Adipose tissue (tissue), 3 donors: Measurements from ENCODE around the gene IL12RB2. TPM values are rescaled to one million over a fixed set of nuclear protein-coding genes. Genes with fewer than 3 reads are reported as not detected.

Source experiments
- H3K27ac ChIP-seq: one replicate; pipeline ENCODE4 v1.5.1; 2013; ENCODE audit warnings: low read depth, low read length
- WGBS, 3 donors: extraction: QIAGEN DNeasy Blood & Tissue Kit; methylation state at CpG; one replicate each; pipeline ENCODE4 v1.1.7; 2013; 5-methylcytosine and 5-hydroxymethylcytosine counted together
- polyA plus RNA-seq, 3 donors: library from polyadenylated mRNA; stranded (reverse); fragments of 200-250 nt; gene quantifications; one replicate each; pipeline ENCODE4 v1.2.3, GENCODE V29; 2013
- donor health status: healthy with polysubstance abuse.
- donor health status: Bipolar disorder and iron deficiency.
- donor health status: healthy.

Gene IL12RB2
- polyA plus RNA-seq, 3 donors = 0.46 to 0.97 (median 0.90) TPM

DNA sequence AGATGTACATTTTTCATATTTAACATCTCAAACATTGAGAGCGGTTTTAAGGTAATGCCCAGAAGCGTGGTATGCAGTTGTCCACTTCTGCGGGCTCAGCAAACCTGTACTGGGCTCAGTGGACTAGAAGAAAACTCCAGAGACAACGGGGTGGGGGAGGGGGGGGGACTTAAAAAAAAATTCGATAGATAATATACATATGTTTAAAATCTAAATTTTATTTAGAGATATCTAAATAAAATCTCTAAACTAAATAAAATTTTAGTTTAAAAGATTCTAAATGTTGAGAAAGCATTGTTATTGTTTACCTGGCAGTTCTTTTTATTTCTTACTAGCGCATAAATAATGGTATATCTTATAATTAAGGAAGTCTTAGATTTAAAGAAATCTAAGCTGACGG, 1.1 kb upstream of the IL12RB2 start:
- WGBS, 3 donors = 81 to 93% (median 87%) methylated on average over 7 of the region's 7 CpGs
- H3K27ac ChIP-seq = no peak overlapping the region

DNA sequence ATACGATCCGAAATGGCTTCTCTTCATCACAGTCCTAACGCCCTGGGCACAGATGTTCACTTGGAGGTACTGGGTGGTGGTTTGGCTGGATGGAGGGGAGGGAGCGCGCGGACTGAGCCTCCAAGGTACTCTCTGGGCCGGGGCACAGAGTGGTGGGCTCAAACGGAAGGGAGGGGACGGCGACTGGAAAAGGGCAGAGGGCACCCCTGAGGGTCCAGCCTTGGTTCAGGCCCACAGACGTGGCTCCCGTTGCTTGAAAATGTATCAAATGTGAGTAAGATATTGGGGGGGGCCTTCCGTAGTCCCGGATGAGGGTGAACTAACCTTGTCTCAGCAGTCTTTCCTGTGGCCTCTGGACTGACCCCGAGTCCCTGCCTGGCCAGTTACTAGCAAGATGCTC, 463 bp downstream of the IL12RB2 start:
- no peak overlapping the region for H3K27ac ChIP-seq
- WGBS, 3 donors = 17 to 43% (median 18%) methylated on average over 15 of the region's 15 CpGs

DNA sequence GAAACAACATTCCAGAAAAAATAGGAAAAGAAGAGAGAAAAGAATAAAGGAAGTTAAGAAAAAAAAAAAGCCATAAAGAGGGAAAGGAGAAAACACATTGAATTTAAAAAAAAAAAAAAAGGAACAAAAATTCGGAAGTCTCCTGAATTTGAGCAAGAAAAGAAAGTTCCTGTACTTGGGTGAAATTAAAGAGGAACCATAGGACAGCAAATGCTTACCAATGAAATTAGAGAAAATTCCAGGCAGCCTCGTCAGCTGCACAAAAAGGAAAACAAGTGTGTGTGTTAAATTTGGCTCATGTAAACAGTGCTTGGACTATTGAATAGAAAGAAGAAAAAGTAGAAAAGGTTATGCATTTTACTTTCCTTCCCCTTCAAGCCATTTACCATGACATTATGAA, 4.9 kb downstream of the IL12RB2 start:
- H3K27ac ChIP-seq = no peak overlapping the region
- WGBS, 3 donors = 44 to 79% (median 58%) methylated on average over 2 of the region's 2 CpGs

DNA sequence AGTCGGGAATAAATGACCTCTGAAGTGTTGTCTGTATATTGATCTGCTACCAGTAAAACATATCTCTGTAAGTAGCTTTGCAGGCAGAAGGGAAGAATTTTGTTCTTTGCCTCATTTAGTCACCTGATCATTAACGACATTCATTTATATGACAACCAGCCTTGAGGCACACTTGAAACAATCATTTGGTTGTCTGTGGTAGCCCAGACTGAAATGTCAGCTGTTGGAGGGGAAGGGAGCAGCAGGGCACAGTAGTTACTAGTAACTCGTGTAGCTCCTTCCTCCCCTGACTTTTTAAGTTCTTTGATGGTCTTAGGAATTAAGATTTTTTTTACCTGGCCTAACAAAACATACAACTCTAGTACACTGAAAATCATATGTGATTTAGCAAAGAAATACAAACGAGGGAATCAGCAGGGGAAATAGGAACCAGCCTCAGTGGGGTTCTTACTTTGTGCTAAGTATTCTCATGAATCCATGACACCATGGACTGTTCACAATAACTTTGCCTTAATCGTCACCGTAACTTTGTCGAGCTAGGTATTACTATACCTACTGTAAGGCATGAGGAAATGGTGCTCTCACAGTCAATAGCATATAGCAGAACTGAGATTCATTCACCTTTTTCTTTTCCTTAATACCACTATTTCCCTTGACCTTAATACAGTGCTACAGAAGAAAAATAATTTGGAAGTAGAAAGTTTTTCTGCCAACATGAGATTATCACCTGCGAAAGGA, 6.4 kb downstream of the IL12RB2 start:
- WGBS, 3 donors = 75 to 81% (median 79%) methylated on average over 8 of the region's 8 CpGs
- H3K27ac ChIP-seq = no peak overlapping the region

DNA sequence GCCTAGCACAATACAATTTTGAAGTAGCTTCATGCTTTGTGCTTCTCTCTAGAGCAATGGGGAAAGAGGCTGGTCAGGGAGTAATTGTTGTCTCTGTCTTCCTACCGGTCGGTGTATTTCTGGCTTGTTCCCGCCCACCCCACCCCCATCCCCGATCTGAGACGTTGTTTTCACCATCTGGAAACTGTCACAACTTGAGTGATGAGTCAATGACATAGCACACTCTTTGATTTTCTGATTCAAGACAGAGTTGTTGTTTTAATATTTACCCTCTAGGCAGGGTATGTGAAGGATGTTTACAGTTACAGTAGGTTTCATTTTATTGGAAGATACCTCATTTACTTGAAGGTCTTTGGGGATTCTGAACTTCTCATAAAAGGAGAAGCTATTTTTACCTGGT, 7.0 kb downstream of the IL12RB2 start:
- 19 to 38% (median 28%) methylated on average over 5 of the region's 5 CpGs for WGBS, 3 donors

DNA sequence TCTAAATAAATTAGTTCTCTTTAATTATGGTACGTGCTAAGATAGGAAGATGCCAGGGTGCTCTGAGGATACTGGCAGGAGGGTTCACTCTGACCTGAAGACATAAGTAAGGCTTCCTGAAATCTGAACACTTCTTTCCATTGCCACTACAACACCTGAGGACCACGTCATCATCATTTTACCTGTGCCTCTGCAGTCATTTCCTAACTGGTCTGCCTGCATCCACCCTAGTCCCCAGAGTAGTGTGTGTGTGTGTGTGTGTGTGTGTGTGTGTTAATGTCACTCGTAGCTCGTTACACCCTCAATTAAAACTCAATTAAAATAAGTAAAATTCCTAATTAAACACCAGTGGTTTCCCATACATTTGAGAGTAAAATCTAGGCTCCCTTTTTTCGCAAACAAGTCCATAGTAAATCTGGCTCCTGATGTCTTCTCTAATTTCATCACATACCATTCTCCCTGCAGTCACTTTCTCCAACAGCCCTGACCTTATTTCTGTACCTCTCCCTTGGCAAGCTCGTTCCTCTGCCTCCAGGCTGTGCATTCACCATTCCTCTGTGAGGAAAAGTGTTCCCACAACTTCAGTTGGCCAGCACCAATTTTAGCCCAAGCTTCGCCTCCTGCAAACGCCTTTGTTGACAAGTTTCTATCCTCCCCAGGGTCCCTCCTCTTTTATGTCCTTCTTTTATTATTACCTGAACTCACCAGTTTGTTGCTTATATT, 8.7 kb downstream of the IL12RB2 start:
- H3K27ac ChIP-seq = no peak overlapping the region
- WGBS, 3 donors = 82 to 86% (median 84%) methylated on average over 8 of the region's 8 CpGs

More for the DNA sequence above, 7.0 kb downstream of the IL12RB2 start:
- H3K27ac ChIP-seq = no peak overlapping the region

DNA sequence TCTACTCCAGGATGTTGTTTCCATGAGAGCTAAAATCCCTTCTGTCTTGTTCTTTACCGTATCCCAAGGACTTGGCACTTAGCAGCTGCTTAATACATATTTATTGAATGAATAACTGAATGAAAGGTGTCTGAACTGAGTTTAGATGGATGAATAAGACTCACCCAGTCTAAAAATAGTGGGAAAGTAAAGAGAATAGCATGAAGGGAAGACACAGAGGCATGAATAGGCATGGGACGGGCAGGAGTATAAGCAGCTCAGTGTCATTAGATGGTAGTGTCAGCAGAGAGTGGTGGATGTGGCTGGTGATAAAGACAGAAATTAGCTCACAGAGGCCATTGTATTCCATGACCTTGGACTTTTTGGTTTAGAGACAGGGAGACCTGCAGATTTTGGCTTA, 9.2 kb downstream of the IL12RB2 start:
- WGBS, 3 donors = 89 to 95% (median 92%) methylated on average over 2 of the region's 2 CpGs
- no peak overlapping the region for H3K27ac ChIP-seq

DNA sequence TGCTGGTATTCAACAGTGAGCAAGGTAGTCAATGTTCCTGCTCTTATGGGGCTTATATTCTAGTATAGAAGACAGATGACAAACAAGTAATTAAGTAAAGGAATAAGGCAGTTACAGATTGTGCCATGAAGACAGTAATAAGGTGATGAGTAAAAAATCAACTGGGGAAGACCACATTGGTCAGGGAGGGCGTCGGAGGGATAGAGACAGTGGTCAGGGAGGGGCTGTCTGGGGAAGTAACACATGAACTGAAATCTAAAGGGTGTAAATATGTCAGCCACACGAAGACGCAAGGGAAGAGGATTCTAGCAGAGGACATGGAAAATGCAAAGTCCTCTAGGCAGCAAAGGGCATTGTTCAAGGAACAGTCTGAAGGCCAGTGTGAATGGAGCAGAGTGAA, 10.1 kb downstream of the IL12RB2 start:
- WGBS, 3 donors = 87 to 96% (median 89%) methylated on average over 4 of the region's 4 CpGs

DNA sequence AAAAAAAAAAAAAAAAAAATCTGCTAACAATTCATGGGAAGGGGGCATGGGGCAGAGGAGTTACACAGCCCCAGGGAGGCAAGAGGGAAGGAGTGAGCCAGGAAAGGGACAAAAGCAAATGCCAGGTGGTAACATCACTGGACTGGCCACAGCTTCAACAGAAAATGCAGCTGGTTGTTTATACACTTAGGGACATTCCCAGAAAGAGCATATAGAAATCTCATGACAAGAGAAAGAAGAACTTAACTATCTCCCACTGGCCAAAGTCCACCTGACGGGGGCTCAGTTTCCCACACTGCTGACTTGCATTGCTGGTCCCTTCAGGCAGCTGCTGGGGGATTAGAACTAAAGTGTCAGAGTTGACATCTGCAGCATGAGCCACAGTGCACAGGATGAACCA, 14.8 kb downstream of the IL12RB2 start:
- WGBS, 3 donors = 90 to 100% (median 100%) methylated on average over 1 of the region's 1 CpG

More for the DNA sequence above, 10.1 kb downstream of the IL12RB2 start:
- no peak overlapping the region for H3K27ac ChIP-seq

DNA sequence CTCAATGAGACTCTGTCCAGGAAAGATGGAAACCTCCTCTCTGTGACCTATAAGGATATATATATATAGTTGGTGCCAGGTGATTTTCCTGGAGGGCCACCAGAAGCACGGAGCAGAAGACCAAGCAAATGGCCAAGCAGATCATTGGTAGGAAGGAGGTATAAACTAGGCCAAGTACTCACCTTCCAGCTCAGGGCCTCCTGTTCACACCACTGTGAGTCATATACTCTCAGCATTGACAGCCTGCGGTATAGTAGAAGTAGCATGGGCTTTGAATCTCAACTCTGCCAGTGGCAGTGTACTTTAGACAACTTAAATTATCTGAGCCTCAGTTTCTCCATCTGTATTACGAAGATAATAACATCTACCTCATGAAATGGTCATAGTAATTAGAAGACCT, 15.4 kb downstream of the IL12RB2 start:
- H3K27ac ChIP-seq = no peak overlapping the region
- 91 to 95% (median 94%) methylated on average over 3 of the region's 3 CpGs for WGBS, 3 donors

More for the DNA sequence above, 14.8 kb downstream of the IL12RB2 start:
- no peak overlapping the region for H3K27ac ChIP-seq

DNA sequence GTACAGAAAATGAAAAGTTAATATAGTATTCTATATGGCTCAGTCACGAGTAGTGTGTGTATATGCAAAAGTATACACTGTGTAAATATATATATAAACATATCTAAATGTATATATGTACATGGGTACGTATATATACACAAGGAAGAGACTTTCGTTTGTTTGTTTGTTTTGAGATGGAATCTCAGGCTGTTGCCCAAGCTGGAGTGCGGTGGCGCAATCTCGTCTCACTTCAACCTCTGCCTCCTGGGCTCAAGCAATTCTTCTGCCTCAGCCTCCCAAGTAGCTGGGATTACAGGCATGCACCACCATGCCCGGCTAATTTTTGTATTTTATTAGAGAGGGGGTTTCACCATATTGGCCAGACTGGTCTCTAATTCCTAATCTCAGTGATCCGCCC, 16.4 kb downstream of the IL12RB2 start:
- 90 to 91% (median 91%) methylated on average over 8 of the region's 8 CpGs for WGBS, 3 donors
- H3K27ac ChIP-seq = no peak overlapping the region

DNA sequence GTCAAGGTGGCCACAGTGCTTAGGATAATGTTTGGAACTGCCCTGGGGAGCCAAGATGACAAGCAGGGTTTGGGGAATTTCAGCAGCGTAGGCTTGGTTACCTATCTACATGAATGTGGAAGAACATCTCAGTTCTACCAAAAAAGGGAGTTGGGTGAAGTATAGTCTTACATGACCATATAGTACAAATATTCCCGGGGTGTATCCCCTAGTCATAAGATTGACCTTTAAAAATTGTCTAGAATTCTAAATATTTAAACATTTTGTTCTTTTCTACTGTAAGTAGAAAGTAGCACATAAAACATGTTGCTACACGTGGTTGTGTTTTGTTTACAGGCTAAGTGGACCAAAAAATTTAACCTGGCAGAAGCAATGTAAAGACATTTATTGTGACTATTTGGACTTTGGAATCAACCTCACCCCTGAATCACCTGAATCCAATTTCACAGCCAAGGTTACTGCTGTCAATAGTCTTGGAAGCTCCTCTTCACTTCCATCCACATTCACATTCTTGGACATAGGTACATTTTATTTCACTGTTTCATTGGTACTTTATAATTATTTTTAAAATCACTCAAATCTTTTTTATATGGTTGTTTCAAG, 20.3 kb downstream of the IL12RB2 start:
- 79 to 87% (median 79%) methylated on average over 3 of the region's 3 CpGs for WGBS, 3 donors
- H3K27ac ChIP-seq = no peak overlapping the region

DNA sequence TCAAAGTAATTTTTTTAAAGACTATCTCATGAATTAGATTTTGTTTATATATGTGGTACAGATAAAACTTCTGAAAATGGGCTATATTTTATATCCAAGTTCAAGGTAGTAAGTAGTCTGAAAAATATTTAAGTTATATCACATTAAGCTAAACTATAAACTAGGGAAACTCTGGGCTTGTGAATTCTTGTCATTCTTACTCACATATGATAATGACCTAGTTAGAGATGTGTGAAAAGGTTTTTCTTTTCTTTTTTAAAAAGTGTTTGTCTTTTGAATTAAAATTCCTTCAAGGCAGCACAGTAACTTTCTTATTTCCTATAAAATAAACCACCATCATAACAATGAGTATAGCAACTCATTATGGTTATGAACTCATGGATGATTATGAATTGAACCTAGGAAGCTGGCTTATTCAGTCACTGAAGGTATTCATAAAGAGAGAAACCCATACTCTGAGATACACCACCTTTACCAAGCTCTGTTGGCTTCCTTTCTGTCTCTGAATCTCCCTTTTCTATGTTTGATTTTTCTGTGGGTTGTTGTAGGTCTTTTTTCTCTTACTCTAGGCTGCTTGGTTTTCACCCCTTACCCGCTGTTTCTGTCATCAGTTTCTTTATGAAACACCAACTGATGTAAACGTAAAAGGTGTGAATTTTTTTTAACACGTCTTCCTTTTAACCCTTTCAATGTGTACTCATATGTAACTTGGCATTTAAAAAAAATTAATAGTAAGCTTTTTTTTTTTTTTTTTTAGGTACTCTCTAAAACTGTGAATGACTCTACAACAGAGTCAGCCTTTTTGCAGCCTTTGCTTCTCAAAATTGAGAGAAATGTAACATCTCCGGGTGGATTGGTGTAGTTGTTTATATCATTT, 25.2 kb downstream of the IL12RB2 start:
- 68 to 72% (median 71%) methylated on average over 4 of the region's 4 CpGs for WGBS, 3 donors
- H3K27ac ChIP-seq = no peak overlapping the region

DNA sequence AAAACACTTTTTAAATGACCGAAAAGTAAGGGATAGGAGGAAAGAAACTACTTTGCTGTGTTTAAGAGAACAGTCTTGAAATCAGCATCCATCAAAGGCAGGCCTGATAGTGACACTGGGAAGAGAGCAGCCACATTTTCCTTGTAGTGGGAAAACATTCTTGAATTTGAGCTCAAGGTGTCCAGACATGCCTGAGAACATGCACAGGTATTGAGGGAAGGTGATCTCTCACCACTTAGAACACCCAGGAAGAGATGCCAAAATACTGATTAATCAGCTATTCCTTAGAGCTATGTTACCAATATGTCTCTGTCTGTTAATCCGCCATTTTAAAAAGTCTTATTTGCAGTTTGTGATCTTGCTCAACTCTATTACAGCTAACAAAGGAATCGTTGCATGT, 25.9 kb downstream of the IL12RB2 start:
- no peak overlapping the region for H3K27ac ChIP-seq
- 89 to 93% (median 92%) methylated on average over 3 of the region's 3 CpGs for WGBS, 3 donors

DNA sequence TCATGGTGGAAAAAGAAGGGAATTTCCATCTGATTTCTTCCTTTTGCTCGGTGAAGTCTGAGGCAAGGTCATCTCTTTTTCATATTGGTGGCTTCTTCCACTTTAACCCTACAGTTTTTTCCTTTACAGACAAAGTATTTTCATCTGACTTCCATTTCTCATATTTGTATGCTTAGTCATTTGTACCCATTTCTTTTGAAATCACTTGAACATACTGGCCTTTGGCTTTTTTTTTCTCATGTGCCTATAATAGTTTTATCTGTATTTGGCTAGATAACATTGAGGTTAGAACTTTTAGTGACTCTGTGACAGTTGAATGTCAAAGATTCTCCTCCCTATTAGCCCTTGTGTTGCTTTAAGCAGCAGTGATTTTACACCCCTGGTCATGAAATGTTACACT, 27.7 kb downstream of the IL12RB2 start:
- no peak overlapping the region for H3K27ac ChIP-seq
- WGBS, 3 donors = 59 to 95% (median 73%) methylated on average over 1 of the region's 1 CpG

DNA sequence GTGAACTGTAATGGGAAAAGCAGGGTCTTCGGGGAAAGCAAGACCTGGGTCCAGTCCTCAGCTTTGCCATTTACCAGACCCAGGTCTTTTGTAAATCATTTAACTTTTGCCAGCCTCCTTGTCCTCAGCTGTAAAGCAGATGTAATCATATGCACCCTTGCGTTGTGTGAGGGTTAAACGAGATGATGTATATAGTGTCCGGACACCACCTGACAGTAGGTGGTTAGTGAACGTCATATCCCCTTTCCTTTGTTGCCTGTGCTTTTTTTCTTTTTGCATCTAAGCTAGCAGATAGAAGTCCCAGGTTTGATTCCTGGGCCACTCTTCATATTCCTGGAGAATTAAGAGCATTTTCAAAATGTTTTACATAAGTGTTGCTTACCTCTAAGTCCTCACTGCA, 28.5 kb downstream of the IL12RB2 start:
- 87 to 94% (median 91%) methylated on average over 5 of the region's 5 CpGs for WGBS, 3 donors
- no peak overlapping the region for H3K27ac ChIP-seq

DNA sequence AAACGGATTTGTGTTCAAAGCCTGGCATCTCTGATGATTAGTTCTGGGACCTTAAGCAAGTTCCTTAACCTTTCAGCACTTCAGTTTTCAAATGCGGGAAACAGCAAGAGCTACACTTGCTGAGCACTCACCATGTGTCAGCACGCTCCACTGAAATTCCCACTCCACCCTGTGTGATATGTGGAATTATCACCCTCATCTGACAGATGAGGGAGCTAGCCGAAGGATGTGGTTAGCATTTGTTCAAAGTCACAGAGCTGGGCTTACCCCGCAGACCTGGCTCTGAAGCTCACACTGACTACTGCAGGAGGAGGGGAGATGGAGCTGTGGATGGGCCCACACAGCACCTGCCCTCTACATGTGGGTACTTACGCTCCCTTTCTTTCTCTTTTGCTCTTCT, 29.1 kb downstream of the IL12RB2 start:
- H3K27ac ChIP-seq = no peak overlapping the region
- WGBS, 3 donors = 79 to 85% (median 80%) methylated on average over 6 of the region's 6 CpGs

DNA sequence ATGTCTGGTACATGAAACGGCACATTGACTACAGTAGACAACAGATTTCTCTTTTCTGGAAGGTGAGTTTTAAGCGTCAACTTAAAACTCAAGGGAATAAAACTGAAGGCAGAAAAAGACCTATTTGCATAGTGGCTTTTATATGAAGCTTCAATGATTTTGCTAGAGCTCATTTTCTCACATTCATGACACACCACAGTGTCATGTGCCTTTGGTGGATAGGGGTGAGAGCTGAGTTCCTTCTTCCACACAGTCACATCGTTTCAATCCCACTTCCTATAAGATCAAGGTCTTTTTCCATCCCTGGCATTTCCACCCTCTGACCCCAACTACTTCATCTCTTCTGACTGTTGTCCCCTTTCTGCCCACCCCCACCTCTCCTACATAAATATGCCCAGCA, 31.0 kb downstream of the IL12RB2 start:
- WGBS, 3 donors = 66 to 82% (median 71%) methylated on average over 3 of the region's 3 CpGs
- no peak overlapping the region for H3K27ac ChIP-seq
